HG03135 (cell line): ENCODE measurements around the gene MAGED4.
"Not testable (repeated sequence)": the region's sequence is repeated elsewhere in the genome, so short reads cannot be mapped to it uniquely, and the experiment has no call there.

Experiments used
- ATAC-seq: cut with Tn5 transposase; IDR thresholded peaks from one replicate; pipeline ENCODE4 v1.9.1; 2021; ENCODE audit warnings: mild to moderate bottlenecking, moderate library complexity; ENCODE audit not compliant: unreplicated experiment

The MAGED4 gene

GRCh38 chrX:52184440-52185077 is at the start of gene MAGED4:
Gene MAGED4, plus strand, starts transcription at chrX:52184888. Its CDS starts 1,035 bp downstream, at chrX:52185923.
- not testable (repeated sequence) for ATAC-seq

- ATAC-seq, result no peak
Observed at GRCh38 chrX:52138830-52139544, 45.7 kb upstream of the MAGED4 start.

GRCh38 chrX:52139545-52139895 is 45.2 kb upstream of the MAGED4 start:
- ATAC-seq, result no peak

GRCh38 chrX:52140020-52140419 is 44.7 kb upstream of the MAGED4 start:
- ATAC-seq, result no peak

- ATAC-seq, result not testable (repeated sequence)
Observed at GRCh38 chrX:52150667-52151066, 34.0 kb upstream of the MAGED4 start.

GRCh38 chrX:52160140-52160539 is 24.5 kb upstream of the MAGED4 start:
- ATAC-seq, result not testable (repeated sequence)

- no peak for ATAC-seq
Observed at GRCh38 chrX:52166840-52167239, 17.8 kb upstream of the MAGED4 start.

- not testable (repeated sequence) for ATAC-seq
Observed at GRCh38 chrX:52171055-52171454, 13.6 kb upstream of the MAGED4 start.

- not testable (repeated sequence) for ATAC-seq
Observed at GRCh38 chrX:52185078-52185453, 378 bp downstream of the MAGED4 start.

GRCh38 chrX:52211405-52211804 is 26.7 kb downstream of the MAGED4 start:
- ATAC-seq, result not testable (repeated sequence)

GRCh38 chrX:52213276-52213675 is 28.6 kb downstream of the MAGED4 start:
- no peak for ATAC-seq

- no peak for ATAC-seq
Observed at GRCh38 chrX:52216541-52216940, 31.9 kb downstream of the MAGED4 start.

- ATAC-seq, result no peak
Observed at GRCh38 chrX:52217494-52218160, 32.9 kb downstream of the MAGED4 start.

- ATAC-seq, result no peak
Observed at GRCh38 chrX:52220936-52221335, 36.2 kb downstream of the MAGED4 start.
